SK-N-SH treated with all-trans-retinoic acid at 6 μM for 48 hours (cell line): ENCODE data around the gene HESX1.

ENCODE experiments used
- ATAC-seq: fragments of 200-7000 bp; cut with Tn5 transposase; 3 replicates; pipeline ENCODE4 v1.9.1; 2020; ENCODE audit warnings: mild to moderate bottlenecking, moderate library complexity
- ARNTL ChIP-seq: fragments of 450-650 bp; formaldehyde crosslinking; IDR thresholded peaks from 2 replicates; pipeline ENCODE4 v1.5.0; 2020; ENCODE audit warnings: low read depth, mild to moderate bottlenecking, moderate library complexity, borderline replicate concordance
- BACH2 ChIP-seq: fragments of 250-450 bp; sonication (Bioruptor Pico); IDR thresholded peaks from 2 replicates; pipeline ENCODE4 v1.9.0; 2021; ENCODE audit warnings: mild to moderate bottlenecking, borderline replicate concordance
- CREB5 ChIP-seq: fragments of 250-450 bp; sonication (Bioruptor Pico); IDR thresholded peaks from 2 replicates; pipeline ENCODE4 v1.5.1; 2020; ENCODE audit warnings: low read depth, mild to moderate bottlenecking, moderate library complexity
- CSDC2 ChIP-seq: fragments of 250-450 bp; sonication (Bioruptor Pico); IDR thresholded peaks from 2 replicates; pipeline ENCODE4 v1.5.0; 2020; ENCODE audit warnings: mild to moderate bottlenecking, moderate library complexity
- ESRRG ChIP-seq: fragments of 250-450 bp; sonication (Bioruptor Pico); IDR thresholded peaks from 2 replicates; pipeline ENCODE4 v1.6.1; 2021; ENCODE audit warnings: mild to moderate bottlenecking
- GLIS3 ChIP-seq: fragments of 250-450 bp; sonication (Bioruptor Pico); IDR thresholded peaks from 2 replicates; pipeline ENCODE4 v1.5.0; 2020; ENCODE audit warnings: mild to moderate bottlenecking, moderate library complexity
- ISL1 ChIP-seq: fragments of 250-450 bp; sonication (Bioruptor Pico); IDR thresholded peaks from 2 replicates; pipeline ENCODE4 v2.1.2; 2022; ENCODE audit warnings: mild to moderate bottlenecking, moderate library complexity
- PATZ1 ChIP-seq: fragments of 250-450 bp; sonication (Bioruptor Pico); IDR thresholded peaks from 2 replicates; pipeline ENCODE4 v1.8.0; 2020; ENCODE audit warnings: mild to moderate bottlenecking, moderate library complexity, borderline replicate concordance
- PPARA ChIP-seq: fragments of 250-450 bp; sonication (Bioruptor Pico); IDR thresholded peaks from 2 replicates; pipeline ENCODE4 v1.5.0; 2020; ENCODE audit warnings: mild to moderate bottlenecking, borderline replicate concordance
- RARB ChIP-seq: fragments of 250-450 bp; sonication (Bioruptor Pico); IDR thresholded peaks from 2 replicates; pipeline ENCODE4 v1.8.0; 2021; ENCODE audit warnings: mild to moderate bottlenecking, moderate library complexity
- TCF4 ChIP-seq: fragments of 250-450 bp; sonication (Bioruptor Pico); IDR thresholded peaks from 2 replicates; pipeline ENCODE4 v1.8.0; 2021; ENCODE audit warnings: mild to moderate bottlenecking, moderate library complexity, borderline replicate concordance
- TOX ChIP-seq: fragments of 250-450 bp; sonication (Bioruptor Pico); IDR thresholded peaks from 2 replicates; pipeline ENCODE4 v1.8.0; 2021; ENCODE audit warnings: mild to moderate bottlenecking, moderate library complexity, borderline replicate concordance
- TSHZ2 ChIP-seq: fragments of 250-450 bp; sonication (Bioruptor Pico); IDR thresholded peaks from 2 replicates; pipeline ENCODE4 v1.5.0; 2020; ENCODE audit warnings: mild to moderate bottlenecking, moderate library complexity
- ZFP30 ChIP-seq: fragments of 450-650 bp; formaldehyde crosslinking; IDR thresholded peaks from 2 replicates; pipeline ENCODE4 v1.5.0; 2022; ENCODE audit warnings: mild to moderate bottlenecking, moderate library complexity
- ZNF565 ChIP-seq: fragments of 450-650 bp; formaldehyde crosslinking; conservative IDR thresholded peaks from 2 replicates; pipeline ENCODE4 v1.5.0; 2020; ENCODE audit warnings: low read depth, mild to moderate bottlenecking, moderate library complexity
- ZNF70 ChIP-seq: fragments of 450-650 bp; formaldehyde crosslinking; IDR thresholded peaks from 2 replicates; pipeline ENCODE4 v1.5.0; 2020; ENCODE audit warnings: mild to moderate bottlenecking, moderate library complexity
- ZNF8 ChIP-seq: fragments of 450-650 bp; formaldehyde crosslinking; IDR thresholded peaks from 2 replicates; pipeline ENCODE4 v1.5.0; 2020; ENCODE audit warnings: mild to moderate bottlenecking, moderate library complexity

Gene HESX1

GRCh38 chr3:57151749-57152148 lies 48.0 kb downstream of the HESX1 start:
- ATAC-seq, result 0 out of 3 replicates have a peak, but pooled peaks have one; percentile 2
- TF ChIP-seq GLIS3 (CRISPR knock-in tag) (no peak), TOX (no peak)
- TF ChIP-seq, all 23 proteins: peak for 0

- ATAC-seq, result peak; percentile 88
- TF ChIP-seq TOX (peak; percentile 43), ARNTL (CRISPR knock-in tag) (no peak), CSDC2 (CRISPR knock-in tag) (no peak), CREB5 (CRISPR knock-in tag) (peak; percentile 78), TCF4 (CRISPR knock-in tag) (peak; percentile 71), BACH2 (CRISPR knock-in tag) (no peak), ZNF70 (0 out of 2 replicates have a peak, but pooled peaks have one; percentile 11), ISL1 (peak; percentile 95), ZNF8 (0 out of 2 replicates have a peak, but pooled peaks have one; percentile 10), TSHZ2 (peak; percentile 86), ZFP30 (CRISPR knock-in tag) (no peak), PATZ1 (CRISPR knock-in tag) (peak; percentile 64; the same call in 1 of the 2 replicates), RARB (CRISPR knock-in tag) (peak; percentile 51; the same call in 1 of the 2 replicates), ESRRG (CRISPR knock-in tag) (no peak), ZNF565 (CRISPR knock-in tag) (0 out of 2 replicates have a peak, but pooled peaks have one; percentile 11)
Observed at GRCh38 chr3:57151021-57151449, 48.7 kb downstream of the HESX1 start.

- TF ChIP-seq ISL1 (peak; percentile 76), TSHZ2 (peak; percentile 64; the same call in 1 of the 2 replicates), ZNF8 (0 out of 2 replicates have a peak, but pooled peaks have one; percentile 3), ARNTL (CRISPR knock-in tag) (no peak), PATZ1 (CRISPR knock-in tag) (peak; percentile 48; the same call in 1 of the 2 replicates), CREB5 (CRISPR knock-in tag) (no peak), PPARA (no peak)
- ATAC-seq, result peak; percentile 42
Observed at GRCh38 chr3:57150113-57150581, 49.6 kb downstream of the HESX1 start.
